Natural killer cell (primary cell): ENCODE results near the gene RFX2. TPM values are rescaled to one million over a fixed set of nuclear protein-coding genes. Genes with fewer than 3 reads are reported as not detected.

ENCODE experiments used
- ATAC-seq, 3 donors: fragments of 150-1000 bp in 2 of 3; fragments of 200-7000 bp in 1 of 3; cut with Tn5 transposase; 1 replicate in 1 of 3; 2 replicates in 2 of 3; pipeline ENCODE4 v1.10.0; 2021; ENCODE audit warnings: mild to moderate bottlenecking in 2 of 3, moderate library complexity in 2 of 3
- DNase-seq, 2 donors: peaks; one replicate each; pipeline versions ENCODE4 v3.0.0 to v3.0.0-alpha.2; 2013 to 2021; ENCODE audit warnings: mixed read lengths in 1 of 2
- H3K27ac ChIP-seq: one replicate; pipeline ENCODE4 v1.5.1; 2013; ENCODE audit warnings: mild to moderate bottlenecking, low read length
- H3K27me3 ChIP-seq: one replicate; pipeline ENCODE4 v1.6.1; 2013; ENCODE audit warnings: low read length; ENCODE audit not compliant: control insufficient read depth, insufficient read depth
- H3K36me3 ChIP-seq: one replicate; pipeline ENCODE4 v1.6.1; 2013; ENCODE audit warnings: low read length; ENCODE audit not compliant: control insufficient read depth, insufficient read depth
- H3K4me1 ChIP-seq: one replicate; pipeline ENCODE4 v1.6.1; 2013; ENCODE audit warnings: low read length; ENCODE audit not compliant: control insufficient read depth, insufficient read depth
- H3K4me3 ChIP-seq: one replicate; pipeline ENCODE4 v1.5.1; 2013; ENCODE audit warnings: low read length
- H3K9me3 ChIP-seq: one replicate; pipeline ENCODE4 v1.6.1; 2013; ENCODE audit warnings: low read length; ENCODE audit not compliant: control insufficient read depth, insufficient read depth
- H3K27ac Mint-ChIP-seq, 2 donors: one replicate each; pipeline ENCODE4 v1.8.0; 2022; ENCODE audit warnings: mild to moderate bottlenecking in 2 of 2, mixed read lengths in 2 of 2, moderate library complexity in 1 of 2
- H3K27me3 Mint-ChIP-seq, 2 donors: one replicate each; pipeline ENCODE4 v1.8.0; 2022; ENCODE audit warnings: low read depth in 2 of 2, mixed read lengths in 2 of 2
- H3K36me3 Mint-ChIP-seq: one replicate; pipeline ENCODE4 v1.8.0; 2022; ENCODE audit warnings: mixed read lengths
- H3K4me1 Mint-ChIP-seq, 2 donors: one replicate each; pipeline ENCODE4 v1.8.0; 2022; ENCODE audit warnings: mixed read lengths in 2 of 2
- H3K4me3 Mint-ChIP-seq: one replicate; pipeline ENCODE4 v1.8.0; 2022; ENCODE audit warnings: mild to moderate bottlenecking, moderate library complexity, mixed read lengths
- H3K9me3 Mint-ChIP-seq, 2 donors: one replicate each; pipeline ENCODE4 v1.8.0; 2022; ENCODE audit warnings: mixed read lengths in 2 of 2
- CTCF ChIP-seq: fragments of 200-600 bp; IDR thresholded peaks from one replicate; pipeline ENCODE4 v1.8.0; 2022; ENCODE audit warnings: antibody characterized with exemption
- WGBS: methylation state at CpG from one replicate; pipeline ENCODE4 v1.1.7; 2013; ENCODE audit warnings: missing lambda C conversion rate; ENCODE audit not compliant: insufficient coverage; 5-methylcytosine and 5-hydroxymethylcytosine counted together
- intact Hi-C: fragments of 100-400 bp; cut with micrococcal nuclease; formaldehyde crosslinking; loops from one replicate; pipeline ENCODE4 v1.14.2; 2022
- total RNA-seq, 4 donors: library from RNA; stranded (reverse); fragments of 120-200 nt in 1 of 4; gene quantifications; one replicate each; pipeline versions ENCODE4 v1.2.3 to v1.2.4, GENCODE V29; 2013 to 2022

The RFX2 gene
- total RNA-seq, 3 donors from 2014 or later (not counting 1 experiment from before 2014, with no cell fraction given) = 2.4 to 4.6 (median 4.1) TPM

- H3K4me3 Mint-ChIP-seq = no peak overlapping the region
- peaks cover 5 to 7% of the 10 kb centered on the region in 2 donors for H3K4me1 Mint-ChIP-seq
- Histone ChIP-seq H3K9me3 (no peaks in the 10 kb centered on the region), H3K27ac (no peak overlapping the region), H3K36me3 (no peaks in the 10 kb centered on the region), H3K4me3 (no peak overlapping the region), H3K27me3 (no peaks in the 10 kb centered on the region), H3K4me1 (no peaks in the 10 kb centered on the region)
- no peak for TF ChIP-seq CTCF
- DNase-seq = peak in 1 of 2 donors; percentile 1
- H3K27me3 Mint-ChIP-seq = no peaks in the 10 kb centered on the region
- H3K9me3 Mint-ChIP-seq = no peaks in the 10 kb centered on the region
- H3K36me3 Mint-ChIP-seq = no peaks in the 10 kb centered on the region
- ATAC-seq = no peak
- no peak overlapping the region for H3K27ac Mint-ChIP-seq
- intact Hi-C loops = no loop called here
- WGBS = 97% methylated on average over 21 of the region's 21 CpGs
These were observed 66.1 kb downstream of the RFX2 start for GRCh38 chr19:6044056-6044805.

- Mint-ChIP-seq H3K27ac (no peak overlapping the region), H3K4me1 (no peaks in the 10 kb centered on the region), H3K9me3 (no peaks in the 10 kb centered on the region), H3K27me3 (no peaks in the 10 kb centered on the region), H3K4me3 (no peak overlapping the region), H3K36me3 (no peaks in the 10 kb centered on the region)
- no peaks in the 10 kb centered on the region for H3K4me1 ChIP-seq
- H3K4me3 ChIP-seq = no peak overlapping the region
- no peaks in the 10 kb centered on the region for H3K27me3 ChIP-seq
- DNase-seq = peak in 1 of 2 donors; percentile 7
- no peaks in the 10 kb centered on the region for H3K9me3 ChIP-seq
- 87% methylated on average over 12 of the region's 12 CpGs for WGBS
- H3K36me3 ChIP-seq = no peaks in the 10 kb centered on the region
- H3K27ac ChIP-seq = no peak overlapping the region
- intact Hi-C loops = no loop called here
- no peak for ATAC-seq
- no peak for TF ChIP-seq CTCF
These were observed 67.2 kb downstream of the RFX2 start for GRCh38 chr19:6042776-6043726.

GRCh38 chr19:6041991-6042481, 68.3 kb downstream of the RFX2 start:
- H3K27ac Mint-ChIP-seq = no peak overlapping the region
- no peaks in the 10 kb centered on the region for H3K36me3 Mint-ChIP-seq
- no peak for TF ChIP-seq CTCF
- Histone ChIP-seq H3K27ac (no peak overlapping the region), H3K4me3 (no peak overlapping the region), H3K36me3 (no peaks in the 10 kb centered on the region), H3K9me3 (no peaks in the 10 kb centered on the region), H3K27me3 (no peaks in the 10 kb centered on the region), H3K4me1 (no peaks in the 10 kb centered on the region)
- no peak for ATAC-seq
- H3K27me3 Mint-ChIP-seq = no peaks in the 10 kb centered on the region
- H3K4me1 Mint-ChIP-seq = no peaks in the 10 kb centered on the region
- intact Hi-C loops = no loop called here
- H3K4me3 Mint-ChIP-seq = no peak overlapping the region
- WGBS = 94% methylated on average over 27 of the region's 27 CpGs
- DNase-seq = peak in 1 of 2 donors; percentile 3
- H3K9me3 Mint-ChIP-seq = no peaks in the 10 kb centered on the region
